Glutamatergic neuron (in vitro differentiated cells): ENCODE measurements around the gene UBAC1. TPM values are rescaled to one million over a fixed set of nuclear protein-coding genes. Genes with fewer than 3 reads are reported as not detected.

Source experiments
- DNase-seq: peaks from one replicate; pipeline ENCODE4 v3.0.0; 2022
- H3K27ac Mint-ChIP-seq: one replicate; pipeline ENCODE4 v1.8.0; 2020; ENCODE audit warnings: mild to moderate bottlenecking, mixed read lengths, inconsistent platforms; ENCODE audit not compliant: unreplicated experiment
- H3K27me3 Mint-ChIP-seq: one replicate; pipeline ENCODE4 v1.8.0; 2020; ENCODE audit warnings: mild to moderate bottlenecking, moderate library complexity, mixed read lengths, inconsistent platforms; ENCODE audit not compliant: unreplicated experiment
- H3K36me3 Mint-ChIP-seq: one replicate; pipeline ENCODE4 v1.8.0; 2020; ENCODE audit warnings: mild to moderate bottlenecking, mixed read lengths, inconsistent platforms; ENCODE audit not compliant: unreplicated experiment
- H3K4me1 Mint-ChIP-seq: one replicate; pipeline ENCODE4 v1.8.0; 2020; ENCODE audit warnings: mild to moderate bottlenecking, low read depth, mixed read lengths, inconsistent platforms; ENCODE audit not compliant: unreplicated experiment
- H3K4me3 Mint-ChIP-seq: one replicate; pipeline ENCODE4 v1.8.0; 2020; ENCODE audit warnings: mild to moderate bottlenecking, mixed read lengths, inconsistent platforms; ENCODE audit not compliant: unreplicated experiment
- H3K9me3 Mint-ChIP-seq: one replicate; pipeline ENCODE4 v1.8.0; 2020; ENCODE audit warnings: mild to moderate bottlenecking, moderate library complexity, mixed read lengths, inconsistent platforms; ENCODE audit not compliant: unreplicated experiment
- total RNA-seq: library from RNA; stranded (reverse); fragmentation: NEBNext Ultra II Directional; extraction: Animal tissue kit (Norgen Biotek cat#: 25700); gene quantifications from one replicate; pipeline ENCODE4 v1.2.1, GENCODE V29; 2021; ENCODE audit not compliant: unreplicated experiment
- TF ChIP-seq, protein P1 (sequence below): fragments of 200-600 bp; sonication (generic); IDR thresholded peaks from one replicate; pipeline ENCODE4 v1.5.0; 2021; ENCODE audit not compliant: partially characterized antibody, unreplicated experiment

The UBAC1 gene
- total RNA-seq, 1 donor from 2014 or later = 48.4 TPM

DNA sequence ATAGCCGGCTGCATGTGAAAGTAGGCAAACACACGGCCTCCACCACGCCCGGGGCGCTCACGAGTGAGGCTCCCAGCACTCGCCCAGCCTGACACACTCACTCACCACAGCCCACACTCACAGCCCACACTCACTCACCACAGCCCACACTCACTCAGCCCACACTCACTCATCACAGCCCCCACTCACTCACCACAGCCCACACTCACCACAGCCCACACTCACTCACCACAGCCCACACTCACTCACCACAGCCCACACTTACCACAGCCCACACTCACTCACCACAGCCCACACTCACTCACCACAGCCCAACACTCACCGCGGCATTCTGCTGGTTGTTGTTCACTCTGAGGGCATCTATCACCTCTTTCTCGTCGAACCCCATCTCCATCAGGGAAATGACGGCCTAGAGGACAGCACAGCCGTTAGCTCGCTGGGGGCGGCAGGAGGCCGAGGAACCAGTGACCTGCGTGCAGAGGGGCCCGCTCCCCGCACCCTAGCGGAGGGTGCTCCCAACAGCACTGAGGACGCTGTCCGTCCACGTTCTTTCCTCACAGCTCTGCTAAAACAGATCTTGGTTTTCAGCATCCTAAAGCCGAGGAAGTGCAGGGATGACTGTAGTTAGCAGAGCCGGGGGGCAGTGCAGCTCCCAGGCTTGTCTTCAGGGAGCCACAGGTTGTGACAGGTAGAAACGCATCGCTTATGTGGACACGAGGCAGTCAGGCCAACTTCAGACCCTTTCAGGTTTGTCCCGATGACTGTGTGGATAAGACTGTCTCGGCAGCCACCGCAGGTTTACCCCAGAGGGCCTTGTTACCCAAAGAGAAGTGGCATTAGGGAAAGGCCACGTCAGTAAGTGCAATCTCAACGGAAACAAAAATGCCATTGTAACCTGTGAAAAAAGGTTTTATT lies 21.6 kb downstream of the UBAC1 start:
- TF ChIP-seq, protein P1, sequence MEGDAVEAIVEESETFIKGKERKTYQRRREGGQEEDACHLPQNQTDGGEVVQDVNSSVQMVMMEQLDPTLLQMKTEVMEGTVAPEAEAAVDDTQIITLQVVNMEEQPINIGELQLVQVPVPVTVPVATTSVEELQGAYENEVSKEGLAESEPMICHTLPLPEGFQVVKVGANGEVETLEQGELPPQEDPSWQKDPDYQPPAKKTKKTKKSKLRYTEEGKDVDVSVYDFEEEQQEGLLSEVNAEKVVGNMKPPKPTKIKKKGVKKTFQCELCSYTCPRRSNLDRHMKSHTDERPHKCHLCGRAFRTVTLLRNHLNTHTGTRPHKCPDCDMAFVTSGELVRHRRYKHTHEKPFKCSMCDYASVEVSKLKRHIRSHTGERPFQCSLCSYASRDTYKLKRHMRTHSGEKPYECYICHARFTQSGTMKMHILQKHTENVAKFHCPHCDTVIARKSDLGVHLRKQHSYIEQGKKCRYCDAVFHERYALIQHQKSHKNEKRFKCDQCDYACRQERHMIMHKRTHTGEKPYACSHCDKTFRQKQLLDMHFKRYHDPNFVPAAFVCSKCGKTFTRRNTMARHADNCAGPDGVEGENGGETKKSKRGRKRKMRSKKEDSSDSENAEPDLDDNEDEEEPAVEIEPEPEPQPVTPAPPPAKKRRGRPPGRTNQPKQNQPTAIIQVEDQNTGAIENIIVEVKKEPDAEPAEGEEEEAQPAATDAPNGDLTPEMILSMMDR = no peak
- Mint-ChIP-seq H3K27ac (no peak overlapping the region), H3K27me3 (peaks cover 6% of the 10 kb centered on the region), H3K4me3 (no peak overlapping the region), H3K36me3 (peaks cover 11% of the 10 kb centered on the region), H3K9me3 (peaks cover 3% of the 10 kb centered on the region), H3K4me1 (no peaks in the 10 kb centered on the region)
- no peak for DNase-seq

DNA sequence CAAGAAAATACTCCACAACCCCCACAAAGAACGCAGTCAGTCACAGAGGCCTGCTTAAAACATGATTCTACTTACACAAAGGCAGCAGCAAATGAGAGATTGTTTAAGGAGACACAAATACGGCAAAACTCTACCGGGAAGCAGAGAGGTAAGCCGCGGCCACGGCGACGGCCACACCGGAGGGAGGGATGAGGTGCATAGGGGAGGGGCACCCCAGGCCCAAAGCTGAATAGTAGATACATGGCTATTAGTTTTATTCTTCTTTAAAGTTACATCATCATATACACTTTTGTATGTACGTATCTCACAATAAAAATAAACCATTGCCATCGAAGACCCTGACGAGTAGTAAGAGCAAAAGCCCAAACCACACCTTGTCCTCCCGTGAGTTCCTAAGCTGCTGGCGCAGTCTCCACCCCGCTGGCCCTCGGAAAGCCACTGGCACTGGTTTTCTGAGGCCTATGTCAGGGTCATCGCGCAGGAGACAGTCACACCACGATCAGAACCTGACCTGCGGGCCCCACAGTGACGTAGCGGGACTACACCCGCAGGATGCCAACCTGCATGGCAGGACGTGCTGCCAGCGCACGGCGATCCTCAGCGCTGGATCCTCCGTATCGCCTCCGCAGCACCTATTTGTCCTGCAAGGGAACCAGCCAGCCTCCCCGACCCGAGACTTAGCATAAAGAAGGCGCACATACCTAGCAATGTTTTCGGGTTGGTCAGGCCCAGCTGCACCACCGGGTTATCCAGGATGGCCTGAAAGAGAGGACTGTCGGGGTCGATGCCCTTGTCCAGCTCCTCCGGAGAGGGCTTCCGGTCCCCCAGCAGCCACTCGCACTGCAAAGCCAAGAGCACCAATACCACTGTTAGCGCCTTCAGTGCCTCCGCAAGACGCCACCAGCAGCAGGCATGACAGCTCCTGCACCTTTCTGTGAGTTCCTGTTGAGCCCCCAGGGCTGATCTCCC lies 23.4 kb downstream of the UBAC1 start:
- H3K4me1 Mint-ChIP-seq = no peaks in the 10 kb centered on the region
- H3K4me3 Mint-ChIP-seq = no peak overlapping the region
- peaks cover 3% of the 10 kb centered on the region for H3K9me3 Mint-ChIP-seq
- H3K27ac Mint-ChIP-seq = no peak overlapping the region
- H3K27me3 Mint-ChIP-seq = peaks cover 5% of the 10 kb centered on the region
- DNase-seq = no peak
- TF ChIP-seq, protein P1 = no peak
- peaks cover 11% of the 10 kb centered on the region for H3K36me3 Mint-ChIP-seq

DNA sequence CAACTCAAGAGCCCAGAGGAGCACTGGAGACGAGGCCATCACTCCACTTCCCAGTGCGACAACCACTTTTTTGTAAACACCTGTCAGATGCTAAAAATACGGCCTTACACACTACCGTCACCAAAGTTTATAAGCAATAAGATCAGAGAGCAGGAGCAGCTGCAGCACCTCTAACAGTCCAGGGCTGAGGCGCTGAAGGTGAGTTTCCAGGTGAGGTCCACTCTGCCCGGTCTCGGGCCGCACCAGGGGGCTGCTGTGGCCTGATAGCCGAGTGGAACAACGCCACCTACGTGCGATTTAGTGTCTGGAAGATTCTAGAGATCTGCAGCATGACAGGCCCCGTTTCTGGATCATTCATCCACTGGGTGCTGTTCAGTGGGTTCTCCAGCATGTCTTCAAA lies 28.1 kb downstream of the UBAC1 start:
- Mint-ChIP-seq H3K4me1 (no peaks in the 10 kb centered on the region), H3K27ac (no peak overlapping the region), H3K4me3 (no peak overlapping the region), H3K27me3 (peaks cover 2% of the 10 kb centered on the region), H3K9me3 (peaks cover 10% of the 10 kb centered on the region), H3K36me3 (peaks cover 11% of the 10 kb centered on the region)
- no peak for DNase-seq
- TF ChIP-seq, protein P1 = no peak

DNA sequence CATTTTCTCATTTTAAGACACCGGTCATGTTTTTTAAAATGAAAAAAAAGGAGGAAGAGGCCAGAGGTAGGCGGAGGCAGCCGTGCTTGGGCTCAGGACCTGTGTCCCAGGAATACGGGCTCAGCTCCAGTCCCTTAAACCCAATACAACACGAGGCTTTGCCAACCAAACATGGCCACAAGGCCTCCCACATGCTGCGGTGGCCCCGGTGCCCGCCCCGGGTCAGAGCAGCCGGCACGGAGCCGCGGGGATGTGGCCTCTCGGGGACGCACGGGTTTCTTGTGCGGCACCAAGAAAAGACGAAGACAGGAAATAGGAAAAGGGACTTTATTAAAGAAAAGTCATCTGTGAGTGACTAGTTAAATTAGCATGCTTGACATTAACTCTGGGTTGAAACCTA lies 28.5 kb downstream of the UBAC1 start:
- H3K36me3 Mint-ChIP-seq = peaks cover 8% of the 10 kb centered on the region

More for the DNA sequence above, 28.5 kb downstream of the UBAC1 start:
- Mint-ChIP-seq H3K27ac (no peak overlapping the region), H3K4me3 (no peak overlapping the region), H3K9me3 (peaks cover 9% of the 10 kb centered on the region), H3K27me3 (peaks cover 5% of the 10 kb centered on the region), H3K4me1 (no peaks in the 10 kb centered on the region)
- TF ChIP-seq, protein P1 = no peak
- no peak for DNase-seq
